A549 (cell line): Measurements from ENCODE around the gene JDP2.

Source experiments
- CHD4 ChIP-seq: fragments of 200-600 bp; sonication (generic); IDR thresholded peaks from 2 replicates; pipeline ENCODE4 v1.6.1; 2016; ENCODE audit warnings: antibody characterized with exemption, mild to moderate bottlenecking, borderline replicate concordance
- EP300 ChIP-seq, 2 experiments: fragments of >200 bp; sonication (Bioruptor Twin); formaldehyde crosslinking; IDR thresholded peaks; 2 replicates in 1 of 2; 3 replicates in 1 of 2; pipeline ENCODE4 v1.6.1; 2016 to 2017
- ESRRA ChIP-seq: fragments of 150-350 bp; IDR thresholded peaks from 2 replicates; pipeline ENCODE4 v1.6.1; 2014; ENCODE audit warnings: mild to moderate bottlenecking, low read length, borderline replicate concordance
- POLR2A ChIP-seq: IDR thresholded peaks from 2 replicates; pipeline ENCODE4 v1.6.1; 2012; ENCODE audit warnings: mild to moderate bottlenecking, low read length
- RFX5 ChIP-seq: fragments of 450-650 bp; IDR thresholded peaks from 2 replicates; pipeline ENCODE4 v1.7.1; 2014; ENCODE audit warnings: antibody characterized with exemption, mild to moderate bottlenecking, moderate library complexity
- SMC3 ChIP-seq: fragments of >200 bp; sonication (Bioruptor Twin); formaldehyde crosslinking; IDR thresholded peaks from 3 replicates; pipeline ENCODE4 v1.6.1; 2018; ENCODE audit warnings: inconsistent platforms
- ZFP36 ChIP-seq: fragments of 450-650 bp; IDR thresholded peaks from 2 replicates; pipeline ENCODE4 v1.6.1; 2014; ENCODE audit warnings: borderline replicate concordance; ENCODE audit not compliant: partially characterized antibody
- TF ChIP-seq, protein P1 (sequence below): fragments of >200 bp; sonication (Bioruptor Twin); formaldehyde crosslinking; IDR thresholded peaks from 3 replicates; pipeline ENCODE4 v1.5.1; 2016
- TF ChIP-seq, protein P2 (sequence below): fragments of 150-350 bp; IDR thresholded peaks from 2 replicates; pipeline ENCODE4 v1.6.1; 2014; ENCODE audit warnings: low read depth, mild to moderate bottlenecking, low read length
- TF ChIP-seq, protein P3 (sequence below): fragments of 450-650 bp; IDR thresholded peaks from 2 replicates; pipeline ENCODE4 v1.6.1; 2014; ENCODE audit warnings: antibody characterized with exemption

DNA sequence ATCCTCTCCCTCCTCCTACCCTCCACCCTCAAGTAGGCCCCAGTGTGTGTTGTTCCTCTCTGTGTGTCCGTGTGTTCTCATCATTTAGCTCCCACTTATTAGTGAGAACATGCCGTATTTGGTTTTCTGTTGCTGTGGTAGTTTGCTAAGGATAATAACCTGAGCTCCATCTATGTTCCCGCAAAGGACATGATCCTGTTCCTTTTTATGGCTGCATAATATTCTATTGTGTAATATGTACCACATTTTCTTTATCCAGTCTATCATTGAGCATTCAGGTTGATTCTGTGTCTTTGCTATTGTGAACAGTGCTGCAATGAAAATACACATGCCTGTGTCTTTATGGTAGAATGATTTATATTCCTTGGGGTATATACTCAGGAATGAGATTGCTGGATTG is 30.5 kb downstream of the JDP2 start:
- TF ChIP-seq, protein P1, sequence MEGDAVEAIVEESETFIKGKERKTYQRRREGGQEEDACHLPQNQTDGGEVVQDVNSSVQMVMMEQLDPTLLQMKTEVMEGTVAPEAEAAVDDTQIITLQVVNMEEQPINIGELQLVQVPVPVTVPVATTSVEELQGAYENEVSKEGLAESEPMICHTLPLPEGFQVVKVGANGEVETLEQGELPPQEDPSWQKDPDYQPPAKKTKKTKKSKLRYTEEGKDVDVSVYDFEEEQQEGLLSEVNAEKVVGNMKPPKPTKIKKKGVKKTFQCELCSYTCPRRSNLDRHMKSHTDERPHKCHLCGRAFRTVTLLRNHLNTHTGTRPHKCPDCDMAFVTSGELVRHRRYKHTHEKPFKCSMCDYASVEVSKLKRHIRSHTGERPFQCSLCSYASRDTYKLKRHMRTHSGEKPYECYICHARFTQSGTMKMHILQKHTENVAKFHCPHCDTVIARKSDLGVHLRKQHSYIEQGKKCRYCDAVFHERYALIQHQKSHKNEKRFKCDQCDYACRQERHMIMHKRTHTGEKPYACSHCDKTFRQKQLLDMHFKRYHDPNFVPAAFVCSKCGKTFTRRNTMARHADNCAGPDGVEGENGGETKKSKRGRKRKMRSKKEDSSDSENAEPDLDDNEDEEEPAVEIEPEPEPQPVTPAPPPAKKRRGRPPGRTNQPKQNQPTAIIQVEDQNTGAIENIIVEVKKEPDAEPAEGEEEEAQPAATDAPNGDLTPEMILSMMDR: no peak
- TF ChIP-seq SMC3 (no peak), ESRRA (no peak), CHD4 (no peak), ZFP36 (no peak), POLR2A (no peak), RFX5 (no peak), EP300 (IDR thresholded peaks at IDR 0.05) (no peak)
- TF ChIP-seq, protein P2, sequence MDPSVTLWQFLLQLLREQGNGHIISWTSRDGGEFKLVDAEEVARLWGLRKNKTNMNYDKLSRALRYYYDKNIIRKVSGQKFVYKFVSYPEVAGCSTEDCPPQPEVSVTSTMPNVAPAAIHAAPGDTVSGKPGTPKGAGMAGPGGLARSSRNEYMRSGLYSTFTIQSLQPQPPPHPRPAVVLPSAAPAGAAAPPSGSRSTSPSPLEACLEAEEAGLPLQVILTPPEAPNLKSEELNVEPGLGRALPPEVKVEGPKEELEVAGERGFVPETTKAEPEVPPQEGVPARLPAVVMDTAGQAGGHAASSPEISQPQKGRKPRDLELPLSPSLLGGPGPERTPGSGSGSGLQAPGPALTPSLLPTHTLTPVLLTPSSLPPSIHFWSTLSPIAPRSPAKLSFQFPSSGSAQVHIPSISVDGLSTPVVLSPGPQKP: no peak
- TF ChIP-seq, protein P3, sequence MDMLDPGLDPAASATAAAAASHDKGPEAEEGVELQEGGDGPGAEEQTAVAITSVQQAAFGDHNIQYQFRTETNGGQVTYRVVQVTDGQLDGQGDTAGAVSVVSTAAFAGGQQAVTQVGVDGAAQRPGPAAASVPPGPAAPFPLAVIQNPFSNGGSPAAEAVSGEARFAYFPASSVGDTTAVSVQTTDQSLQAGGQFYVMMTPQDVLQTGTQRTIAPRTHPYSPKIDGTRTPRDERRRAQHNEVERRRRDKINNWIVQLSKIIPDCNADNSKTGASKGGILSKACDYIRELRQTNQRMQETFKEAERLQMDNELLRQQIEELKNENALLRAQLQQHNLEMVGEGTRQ: no peak
